Measurements from ENCODE around the gene PKD1.

PKD1 gene

DNA sequence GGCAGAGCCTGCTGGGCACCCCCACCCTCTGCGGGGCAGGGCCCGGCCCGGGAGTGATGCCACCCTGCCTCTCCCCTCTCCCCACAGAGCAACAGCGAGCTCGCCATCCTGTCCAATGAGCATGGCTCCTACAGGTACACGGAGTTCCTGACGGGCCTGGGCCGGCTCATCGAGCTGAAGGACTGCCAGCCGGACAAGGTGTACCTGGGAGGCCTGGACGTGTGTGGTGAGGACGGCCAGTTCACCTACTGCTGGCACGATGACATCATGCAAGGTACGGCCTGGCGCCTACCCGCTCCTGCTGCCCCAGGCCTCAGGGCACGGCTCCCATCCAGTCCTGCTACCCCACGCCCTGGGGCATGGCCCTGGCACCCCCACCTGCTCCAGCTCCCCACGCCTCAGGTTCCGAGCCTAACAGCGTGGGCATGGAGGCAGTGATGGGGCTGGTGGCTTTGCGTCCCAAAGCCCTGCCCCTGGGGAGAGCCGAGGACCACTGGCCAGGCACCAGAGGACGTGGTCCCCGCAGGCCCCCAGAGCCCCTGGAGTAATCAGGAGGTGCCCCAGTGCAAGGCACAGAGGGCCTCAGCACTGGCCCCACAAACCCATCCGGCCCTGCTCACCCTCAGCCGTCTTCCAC lies 49.5 kb downstream of the PKD1 start:
- no peak for DNase-seq

DNA sequence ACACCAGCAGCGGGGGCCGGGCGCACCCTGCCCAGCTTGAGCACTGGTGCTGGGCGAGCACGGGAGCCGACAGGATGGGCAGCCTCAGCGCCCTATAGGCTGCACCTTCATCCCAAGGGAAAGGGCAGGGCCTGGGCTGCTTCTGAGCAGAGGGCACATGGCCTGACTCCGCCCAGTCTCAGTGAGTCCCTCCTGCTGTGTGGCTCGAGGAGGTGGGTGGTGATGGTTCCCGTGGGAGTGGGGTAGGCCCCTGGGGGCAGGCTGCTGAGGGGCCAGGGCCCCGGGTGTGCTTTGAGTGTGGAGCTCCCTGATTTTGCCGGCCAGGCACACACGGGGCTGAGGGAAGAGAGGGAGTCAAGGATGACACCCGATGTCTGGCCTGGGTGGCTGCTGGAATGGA lies 50.0 kb downstream of the PKD1 start:
- no peak for DNase-seq

- DNase-seq, result no peak
These were observed 50.6 kb downstream of the PKD1 start for GRCh38 chr16:2084895-2085625.

DNA sequence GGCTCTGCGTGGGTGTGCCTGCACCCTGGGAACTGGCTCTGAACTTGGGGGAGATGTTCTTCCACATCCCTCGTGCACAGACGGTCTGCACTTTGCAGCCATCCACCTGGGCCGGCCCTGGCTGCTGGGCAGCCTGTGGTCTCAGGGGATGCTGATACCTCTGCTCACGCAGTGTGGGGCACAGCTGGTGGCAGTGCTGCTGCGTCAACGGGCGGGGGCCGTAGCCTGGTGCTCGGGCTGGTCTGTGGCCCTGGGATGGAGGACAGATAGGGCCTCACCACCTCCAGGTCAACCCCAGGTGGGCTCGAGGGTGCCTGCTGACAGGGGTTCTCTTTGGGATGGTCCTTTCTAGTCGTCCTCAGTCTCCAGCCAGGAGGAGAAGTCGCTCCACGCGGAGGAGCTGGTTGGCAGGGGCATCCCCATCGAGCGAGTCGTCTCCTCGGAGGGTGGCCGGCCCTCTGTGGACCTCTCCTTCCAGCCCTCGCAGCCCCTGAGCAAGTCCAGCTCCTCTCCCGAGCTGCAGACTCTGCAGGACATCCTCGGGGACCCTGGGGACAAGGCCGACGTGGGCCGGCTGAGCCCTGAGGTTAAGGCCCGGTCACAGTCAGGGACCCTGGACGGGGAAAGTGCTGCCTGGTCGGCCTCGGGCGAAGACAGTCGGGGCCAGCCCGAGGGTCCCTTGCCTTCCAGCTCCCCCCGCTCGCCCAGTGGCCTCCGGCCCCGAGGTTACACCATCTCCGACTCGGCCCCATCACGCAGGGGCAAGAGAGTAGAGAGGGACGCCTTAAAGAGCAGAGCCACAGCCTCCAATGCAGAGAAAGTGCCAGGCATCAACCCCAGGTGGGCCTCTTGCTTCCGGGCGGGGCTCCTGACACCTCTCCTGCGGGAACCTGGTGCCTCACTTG lies 51.6 kb downstream of the PKD1 start:
- no peak for DNase-seq

GRCh38 chr16:2083409-2083808 lies 52.3 kb downstream of the PKD1 start:
- DNase-seq, result no peak

DNA sequence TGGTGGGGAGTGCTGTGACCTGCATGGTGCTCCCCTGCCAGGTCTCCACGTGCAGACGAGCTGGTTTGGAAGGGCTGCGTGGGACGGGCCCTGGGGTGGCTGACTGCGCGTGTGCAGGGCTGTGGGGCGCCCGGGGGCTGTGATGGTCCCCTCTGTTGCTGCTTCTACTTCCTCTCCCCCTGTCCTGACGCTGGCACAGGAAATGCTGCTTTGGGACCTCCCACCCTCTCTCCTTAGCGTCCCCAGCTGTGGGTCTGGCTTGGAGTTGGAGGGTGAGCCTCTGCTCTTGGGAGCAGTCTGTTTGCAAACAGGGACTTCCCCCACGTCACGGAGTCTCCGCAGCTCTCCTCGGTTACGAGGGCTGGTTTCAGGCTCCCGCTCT lies 52.7 kb downstream of the PKD1 start:
- DNase-seq, result no peak

DNA sequence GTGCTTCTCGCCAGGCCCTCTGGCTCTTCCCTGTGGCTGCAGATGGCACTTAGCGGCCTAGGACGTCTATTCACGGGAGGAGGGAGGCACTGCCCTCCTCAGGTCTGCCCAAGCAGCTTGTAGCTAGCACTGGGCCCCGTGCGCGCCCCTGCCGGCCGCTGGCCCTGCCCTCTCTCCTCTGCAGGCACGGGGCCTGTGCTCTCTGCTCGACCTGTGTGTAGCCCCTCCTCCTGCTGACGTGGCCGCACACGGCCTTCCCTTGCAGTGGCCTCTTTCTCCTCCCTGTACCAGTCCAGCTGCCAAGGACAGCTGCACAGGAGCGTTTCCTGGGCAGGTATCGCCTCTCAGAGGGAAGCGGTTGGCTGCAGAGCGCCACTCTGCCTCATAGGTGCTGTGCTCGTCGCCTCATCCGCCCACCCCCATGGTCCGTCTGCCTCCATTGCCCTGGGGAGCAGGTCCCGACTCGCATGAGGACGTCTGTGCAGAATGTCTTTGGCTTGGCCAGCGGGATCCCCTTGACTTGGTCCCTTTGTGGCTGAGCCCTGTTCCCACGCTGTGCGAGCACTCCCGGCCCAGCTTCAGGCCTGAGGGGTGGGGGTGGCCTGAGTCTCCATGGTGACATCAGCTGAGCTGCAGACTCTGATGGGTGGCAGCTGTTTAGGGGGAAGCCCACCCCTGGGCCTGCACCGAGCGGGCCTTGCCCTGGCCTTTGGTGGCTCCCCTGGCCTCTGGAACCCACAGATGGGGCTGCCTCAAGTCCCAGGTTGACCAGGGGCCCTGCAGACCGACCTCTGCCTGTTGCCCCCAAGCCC lies 53.3 kb downstream of the PKD1 start:
- DNase-seq, result no peak

DNA sequence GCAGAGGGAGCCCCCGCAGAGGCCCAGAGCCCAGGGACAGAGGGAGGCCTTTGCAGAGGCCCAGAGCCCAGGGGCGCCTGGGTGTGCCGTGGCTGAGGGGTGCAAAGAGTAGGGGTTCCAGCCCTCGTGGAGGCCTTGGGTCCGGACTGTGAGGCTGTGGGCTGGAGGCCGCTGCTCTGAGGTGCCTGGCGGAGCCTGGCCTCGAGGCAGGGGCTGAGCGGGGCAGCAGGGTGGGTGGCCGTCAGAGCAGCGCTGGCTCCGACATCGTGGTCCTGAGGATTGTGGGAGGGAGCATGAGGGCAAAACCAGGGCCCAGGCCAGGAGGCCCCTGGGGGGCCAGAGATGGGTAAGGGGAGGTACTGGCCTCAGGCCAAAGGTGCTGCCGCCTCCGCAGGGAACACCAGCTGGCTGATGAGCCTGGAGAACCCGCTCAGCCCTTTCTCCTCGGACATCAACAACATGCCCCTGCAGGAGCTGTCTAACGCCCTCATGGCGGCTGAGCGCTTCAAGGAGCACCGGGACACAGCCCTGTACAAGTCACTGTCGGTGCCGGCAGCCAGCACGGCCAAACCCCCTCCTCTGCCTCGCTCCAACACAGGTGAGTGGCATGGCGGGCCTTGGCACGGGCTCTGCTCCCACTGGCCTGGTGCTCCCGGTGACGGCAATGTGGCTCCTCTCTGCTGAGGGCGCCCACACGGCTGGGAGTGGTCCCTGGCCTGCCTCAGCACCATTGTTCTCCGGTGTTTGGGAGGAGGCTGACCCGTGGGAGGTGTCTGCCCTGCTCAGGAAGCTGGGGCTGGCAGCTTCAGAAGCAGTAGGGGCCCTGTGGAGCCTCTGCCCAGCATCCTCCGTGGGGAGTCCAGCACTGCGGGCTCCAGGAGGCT lies 54.3 kb downstream of the PKD1 start:
- DNase-seq, result no peak

GRCh38 chr16:2079991-2080390 lies 55.7 kb downstream of the PKD1 start:
- DNase-seq, result no peak

GRCh38 chr16:2079311-2079800 lies 56.3 kb downstream of the PKD1 start:
- DNase-seq, result no peak

GRCh38 chr16:2078691-2079090 lies 57.0 kb downstream of the PKD1 start:
- DNase-seq, result no peak

DNA sequence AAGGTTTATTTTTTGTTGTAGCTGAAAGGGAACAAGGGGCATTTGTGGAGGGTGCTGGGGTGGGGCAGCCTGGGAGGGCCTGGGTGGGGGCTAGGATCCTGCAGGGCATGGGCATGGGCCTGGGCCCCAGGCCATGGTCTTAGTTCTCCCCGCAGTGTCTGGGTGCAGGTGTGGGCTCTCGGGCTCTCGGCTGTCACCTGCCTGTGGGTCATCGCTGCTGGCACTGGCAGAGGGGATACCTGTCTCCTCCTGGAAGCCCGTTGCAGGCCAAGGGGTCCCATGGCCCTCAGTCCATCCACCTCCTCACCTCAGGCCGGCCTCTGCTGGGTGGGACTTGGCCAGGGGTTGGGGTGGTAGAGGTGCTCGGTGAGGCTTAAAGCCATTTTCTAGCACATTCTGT lies 57.6 kb downstream of the PKD1 start:
- no peak for DNase-seq

GRCh38 chr16:2077696-2078095 lies 58.0 kb downstream of the PKD1 start:
- DNase-seq, result no peak

DNA sequence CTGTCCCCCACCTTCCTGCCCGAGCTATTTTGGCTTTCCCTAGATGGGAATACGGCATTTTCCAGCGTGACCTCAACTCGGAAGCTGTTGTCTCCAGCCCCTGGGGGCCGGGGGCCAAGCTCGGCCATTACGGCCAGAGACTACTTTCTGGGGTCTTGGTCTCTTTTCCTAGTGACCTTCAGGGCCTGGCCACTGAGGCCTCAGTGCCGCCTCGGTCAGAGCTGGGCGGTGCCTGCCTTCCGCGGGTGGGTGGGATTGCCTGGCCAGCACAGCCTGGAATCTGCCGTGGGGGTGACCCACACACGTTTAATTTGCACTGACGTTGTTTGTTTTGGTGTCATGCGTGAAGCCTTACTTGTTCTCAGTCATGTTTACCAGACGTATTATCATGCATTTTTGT lies 58.7 kb downstream of the PKD1 start:
- no peak for DNase-seq

DNA sequence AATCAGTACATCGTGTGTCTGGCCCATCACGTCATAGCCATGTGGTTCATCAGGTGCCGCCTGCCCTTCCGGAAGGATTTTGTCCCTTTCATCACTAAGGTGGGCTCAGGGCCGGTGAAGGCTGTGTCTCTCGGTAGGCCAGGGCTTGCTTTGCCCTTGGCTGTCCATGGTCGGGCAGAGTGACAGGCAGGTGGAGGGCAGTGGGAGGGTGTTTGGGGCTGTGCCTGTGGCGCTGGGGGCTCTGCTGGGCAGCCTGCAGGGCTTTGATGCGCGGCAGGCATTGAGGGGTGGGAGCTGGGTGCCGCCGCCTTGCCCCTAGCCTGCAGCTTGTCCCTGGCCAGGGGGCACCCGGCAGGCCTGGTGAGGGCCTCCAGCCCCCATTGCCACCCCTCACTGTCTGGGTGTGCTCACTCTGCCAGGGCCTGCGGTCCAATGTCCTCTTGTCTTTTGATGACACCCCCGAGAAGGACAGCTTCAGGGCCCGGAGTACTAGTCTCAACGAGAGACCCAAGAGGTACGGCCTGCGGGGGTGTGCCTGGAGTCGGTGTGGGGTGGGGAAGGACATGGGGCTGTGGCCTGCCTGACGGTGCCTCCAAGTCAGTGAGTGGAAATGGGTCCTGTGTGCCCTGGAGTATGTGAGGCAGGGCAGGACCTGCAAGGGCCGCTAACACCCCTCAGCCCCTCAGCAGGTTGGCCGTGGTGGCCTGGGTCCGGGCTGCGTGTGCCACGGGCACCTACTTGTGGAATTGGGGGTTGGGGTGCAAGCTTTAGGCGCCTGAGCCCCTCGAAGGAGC lies 59.4 kb downstream of the PKD1 start:
- no peak for DNase-seq

GRCh38 chr16:2075631-2076030 lies 60.1 kb downstream of the PKD1 start:
- no peak for DNase-seq

- DNase-seq, result no peak
These were observed 61.6 kb downstream of the PKD1 start for GRCh38 chr16:2074071-2074470.

- DNase-seq, result no peak
These were observed 62.8 kb downstream of the PKD1 start for GRCh38 chr16:2072926-2073325.

DNA sequence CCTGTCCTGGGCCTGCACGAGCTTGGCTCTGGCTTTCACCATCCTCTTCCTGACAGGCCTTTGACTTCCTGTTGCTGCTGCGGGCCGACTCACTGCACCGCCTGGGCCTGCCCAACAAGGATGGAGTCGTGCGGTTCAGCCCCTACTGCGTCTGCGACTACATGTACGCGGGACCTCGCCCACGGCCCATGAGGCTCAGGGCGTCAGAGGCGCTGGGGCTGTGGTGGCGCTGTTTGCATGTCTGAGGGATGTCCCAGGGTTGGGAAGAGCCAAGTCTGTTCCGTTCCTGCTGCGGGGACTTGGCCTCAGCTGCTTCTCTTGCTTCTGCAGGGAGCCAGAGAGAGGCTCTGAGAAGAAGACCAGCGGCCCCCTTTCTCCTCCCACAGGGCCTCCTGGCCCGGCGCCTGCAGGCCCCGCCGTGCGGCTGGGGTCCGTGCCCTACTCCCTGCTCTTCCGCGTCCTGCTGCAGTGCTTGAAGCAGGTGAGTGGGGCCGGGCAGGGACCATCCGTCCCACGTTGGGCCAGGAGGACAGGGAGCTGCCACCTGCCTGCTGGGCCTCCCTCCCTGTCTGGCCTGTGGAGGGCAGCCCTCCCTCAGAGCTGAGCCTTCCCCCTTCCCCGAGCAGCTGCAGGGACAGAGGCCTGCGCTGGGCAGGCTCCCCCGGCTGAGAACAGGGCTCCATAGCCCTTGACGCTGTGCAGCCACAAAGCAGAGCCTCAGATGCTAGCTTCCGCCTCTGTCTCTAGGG lies 64.1 kb downstream of the PKD1 start:
- DNase-seq, result no peak

All from activated CD8-positive, alpha-beta memory T cell treated with anti-CD3 and anti-CD28 coated beads for 24 hours (primary cell).